GM19463 (cell line): ENCODE data around the gene CRELD2.
"Not testable (repeated sequence)": the region's sequence is repeated elsewhere in the genome, so short reads cannot be mapped to it uniquely, and the experiment has no call there.

Experiments
- ATAC-seq: cut with Tn5 transposase; IDR thresholded peaks from one replicate; pipeline ENCODE4 v1.9.1; 2021; ENCODE audit warnings: mild to moderate bottlenecking, moderate library complexity; ENCODE audit not compliant: unreplicated experiment

Gene CRELD2

DNA sequence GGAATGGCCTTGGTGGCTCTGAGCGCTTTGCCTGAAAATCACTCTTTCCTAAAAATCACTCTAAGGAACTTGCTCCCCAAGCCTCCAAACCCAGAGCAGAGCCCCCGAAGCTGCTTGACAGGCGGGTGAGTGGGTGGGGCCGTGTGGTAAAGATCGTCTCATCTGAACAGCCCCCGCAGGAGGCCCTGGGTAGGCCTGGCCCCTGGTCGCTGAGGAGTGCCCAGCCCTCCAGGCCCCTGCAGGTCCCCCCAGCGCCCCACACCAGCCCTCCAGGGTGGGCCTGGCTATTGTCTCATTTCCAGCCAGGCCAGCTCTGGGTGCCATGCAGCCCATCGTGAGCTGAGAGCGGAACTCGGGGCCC lies 25.0 kb downstream of the CRELD2 start:
- no peak for ATAC-seq

DNA sequence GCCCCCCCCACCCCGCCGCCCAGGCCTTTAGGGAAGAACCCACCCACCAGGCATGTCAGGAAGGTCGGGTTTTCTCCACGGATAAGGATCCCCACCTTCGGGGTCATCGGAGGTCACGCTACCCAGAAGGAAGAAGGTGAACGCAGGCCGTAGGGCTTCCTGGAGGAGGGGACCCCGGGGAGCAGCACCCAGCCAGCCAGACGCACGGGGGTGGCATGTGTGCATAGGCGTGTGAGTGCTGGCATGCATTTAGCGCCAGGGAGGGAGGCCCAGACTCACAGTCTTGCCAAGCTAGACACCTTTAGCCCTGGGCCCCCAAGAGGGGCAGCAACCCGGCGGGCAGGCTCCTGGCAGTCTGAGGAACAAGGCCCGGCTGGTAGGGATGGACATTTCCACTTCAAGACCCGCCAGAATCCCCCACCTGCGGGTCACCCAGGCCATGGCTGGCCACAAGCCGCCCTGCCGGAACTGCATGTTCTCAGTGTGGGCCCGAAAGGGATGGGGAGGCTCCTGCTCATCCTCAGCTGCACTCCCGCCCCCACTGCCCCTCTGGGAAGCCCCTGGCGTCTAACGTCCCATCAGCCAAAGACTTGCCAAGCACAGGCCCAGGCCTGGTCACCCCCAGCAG lies 25.5 kb downstream of the CRELD2 start:
- no peak for ATAC-seq

DNA sequence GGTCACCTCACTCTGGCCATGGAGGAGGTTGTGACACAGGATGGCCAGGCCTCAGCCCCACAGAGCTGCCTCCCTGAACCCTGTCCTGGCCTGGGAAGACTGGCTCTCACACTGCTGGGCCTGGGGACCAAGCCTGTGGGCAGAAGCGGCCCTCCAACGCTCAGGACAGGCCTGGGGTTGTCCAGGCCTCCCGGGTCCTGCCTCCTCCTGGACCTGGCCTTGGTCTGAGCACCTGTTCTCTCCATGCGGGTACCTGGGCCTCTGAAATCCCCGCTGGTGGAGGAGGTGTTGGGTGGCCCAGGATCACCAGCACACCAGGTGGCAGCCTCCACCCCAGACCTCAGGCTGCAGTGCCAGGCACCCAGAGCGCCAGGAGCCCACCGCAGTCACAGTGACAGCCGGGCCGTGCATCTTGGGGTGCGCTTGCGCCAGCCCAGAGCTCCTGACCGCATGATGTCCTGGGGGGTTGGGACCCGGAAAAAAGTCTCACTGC lies 26.0 kb downstream of the CRELD2 start:
- no peak for ATAC-seq

DNA sequence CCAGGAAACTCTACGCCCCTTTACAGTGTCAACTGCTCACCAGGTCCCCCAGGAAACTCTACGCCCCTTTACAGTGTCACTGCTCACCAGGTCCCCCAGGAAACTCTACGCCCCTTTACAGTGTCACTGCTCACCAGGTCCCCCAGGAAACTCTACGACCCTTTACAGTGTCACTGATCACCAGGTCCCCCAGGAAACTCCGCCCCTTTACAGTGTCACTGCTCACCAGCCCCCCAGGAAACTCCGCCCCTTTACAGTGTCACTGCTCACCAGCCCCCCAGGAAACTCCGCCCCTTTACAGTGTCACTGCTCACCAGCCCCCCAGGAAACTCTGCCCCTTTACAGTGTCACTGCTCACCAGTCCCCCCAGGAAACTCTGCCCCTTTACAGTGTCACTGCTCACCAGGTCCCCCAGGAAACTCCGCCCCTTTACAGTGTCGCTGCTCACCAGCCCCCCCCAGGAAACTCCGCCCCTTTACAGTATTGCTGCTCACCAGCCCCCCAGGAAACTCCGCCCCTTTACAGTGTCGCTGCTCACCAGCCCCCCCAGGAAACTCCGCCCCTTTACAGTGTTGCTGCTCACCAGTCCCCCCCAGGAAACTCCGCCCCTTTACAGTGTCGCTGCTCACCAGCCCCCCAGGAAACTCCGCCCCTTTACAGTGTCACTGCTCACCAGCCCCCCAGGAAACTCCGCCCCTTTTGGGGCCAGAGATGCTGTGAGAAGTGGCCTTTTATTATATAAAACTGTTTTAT lies 26.8 kb downstream of the CRELD2 start:
- ATAC-seq, result not testable (repeated sequence)

DNA sequence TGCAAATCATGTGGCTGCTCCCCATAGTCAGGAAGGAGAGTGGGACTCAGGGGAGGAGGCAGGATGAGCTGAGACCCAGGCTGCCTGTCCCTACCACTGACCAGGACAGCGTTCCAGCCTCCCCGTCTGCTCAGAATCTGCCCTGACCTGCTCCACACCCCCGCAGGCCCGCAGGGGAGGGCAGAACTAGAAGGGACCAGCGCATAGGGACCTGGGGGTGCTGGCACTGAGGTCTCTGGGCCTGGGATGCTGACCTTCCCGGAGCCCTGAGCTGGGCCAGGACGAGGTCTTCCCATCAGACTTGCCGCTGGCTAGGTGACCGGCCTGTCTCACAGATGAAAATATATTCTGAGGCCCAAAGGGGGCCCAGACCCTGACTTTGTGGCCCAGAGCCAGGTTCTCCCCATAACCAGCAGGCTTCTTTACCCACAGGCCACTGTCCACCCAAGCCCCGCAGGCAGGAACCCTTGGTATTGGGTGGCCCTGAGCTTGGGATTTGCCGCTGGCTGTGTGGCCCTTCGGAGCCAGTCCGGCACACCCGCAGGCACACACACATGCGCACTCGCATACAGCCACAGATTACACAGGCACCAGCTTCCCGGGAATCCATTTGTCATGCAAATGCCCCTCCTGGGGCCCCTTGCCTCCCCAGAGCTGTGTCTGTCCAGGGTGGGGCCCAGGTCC lies 28.3 kb downstream of the CRELD2 start:
- ATAC-seq, result no peak

DNA sequence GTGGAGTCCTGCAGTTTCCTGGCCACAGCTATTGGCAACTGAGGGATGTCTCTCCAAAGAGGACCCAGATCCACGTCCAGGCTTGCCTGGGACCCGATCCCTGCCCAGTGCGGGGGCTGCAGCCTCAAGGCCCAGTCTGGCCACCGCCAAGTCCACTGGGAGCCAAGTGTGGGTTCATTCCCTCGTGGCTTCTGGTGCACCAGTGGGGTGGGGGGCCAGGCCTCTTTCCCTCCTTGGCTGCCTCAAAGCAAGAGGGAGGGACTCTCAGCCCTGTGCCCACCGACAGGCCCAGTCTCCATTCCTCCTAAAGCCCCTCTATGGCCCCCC lies 28.8 kb downstream of the CRELD2 start:
- no peak for ATAC-seq

DNA sequence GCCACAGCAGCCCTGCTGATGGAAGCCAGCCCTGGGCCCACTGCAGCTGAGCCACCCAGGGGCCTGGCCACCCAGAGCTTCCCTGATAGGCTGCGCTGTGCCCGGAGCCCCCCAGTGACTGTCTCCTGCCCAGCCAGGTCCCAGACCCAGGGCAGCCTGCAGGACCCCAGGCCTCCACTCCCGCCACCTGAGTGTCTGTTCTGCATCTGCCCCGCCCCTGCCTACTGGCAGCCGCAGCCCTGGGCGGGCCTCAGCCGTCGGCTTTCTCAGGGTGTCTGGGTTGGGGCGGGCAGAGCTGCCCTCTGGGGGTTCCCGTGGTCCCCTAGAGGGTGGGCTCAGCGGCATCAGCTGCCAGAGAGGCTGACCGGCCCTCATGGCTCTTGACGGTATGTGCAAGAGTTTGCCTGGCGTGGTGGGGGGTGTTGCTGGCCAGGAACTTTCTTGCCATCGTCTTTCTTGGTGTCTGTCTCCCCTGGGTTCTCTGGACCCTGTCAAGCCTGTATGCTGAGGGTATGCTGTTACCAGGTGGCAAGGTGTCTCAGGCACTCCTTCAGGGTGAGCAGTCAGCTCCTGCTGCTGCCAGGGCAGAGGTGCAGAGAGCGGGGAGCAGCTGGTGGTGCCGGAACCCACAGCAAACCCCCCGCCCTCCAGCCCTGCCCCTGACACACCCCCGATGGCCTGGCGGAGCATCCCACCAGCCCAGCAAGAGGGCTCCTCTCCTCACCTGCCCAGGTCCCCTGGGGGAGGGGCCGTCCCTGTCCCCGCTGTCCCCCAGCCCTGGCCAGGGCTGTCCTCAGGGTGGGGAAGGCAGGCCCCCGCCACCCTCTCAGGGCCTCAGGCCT lies 29.9 kb downstream of the CRELD2 start:
- ATAC-seq, result no peak

DNA sequence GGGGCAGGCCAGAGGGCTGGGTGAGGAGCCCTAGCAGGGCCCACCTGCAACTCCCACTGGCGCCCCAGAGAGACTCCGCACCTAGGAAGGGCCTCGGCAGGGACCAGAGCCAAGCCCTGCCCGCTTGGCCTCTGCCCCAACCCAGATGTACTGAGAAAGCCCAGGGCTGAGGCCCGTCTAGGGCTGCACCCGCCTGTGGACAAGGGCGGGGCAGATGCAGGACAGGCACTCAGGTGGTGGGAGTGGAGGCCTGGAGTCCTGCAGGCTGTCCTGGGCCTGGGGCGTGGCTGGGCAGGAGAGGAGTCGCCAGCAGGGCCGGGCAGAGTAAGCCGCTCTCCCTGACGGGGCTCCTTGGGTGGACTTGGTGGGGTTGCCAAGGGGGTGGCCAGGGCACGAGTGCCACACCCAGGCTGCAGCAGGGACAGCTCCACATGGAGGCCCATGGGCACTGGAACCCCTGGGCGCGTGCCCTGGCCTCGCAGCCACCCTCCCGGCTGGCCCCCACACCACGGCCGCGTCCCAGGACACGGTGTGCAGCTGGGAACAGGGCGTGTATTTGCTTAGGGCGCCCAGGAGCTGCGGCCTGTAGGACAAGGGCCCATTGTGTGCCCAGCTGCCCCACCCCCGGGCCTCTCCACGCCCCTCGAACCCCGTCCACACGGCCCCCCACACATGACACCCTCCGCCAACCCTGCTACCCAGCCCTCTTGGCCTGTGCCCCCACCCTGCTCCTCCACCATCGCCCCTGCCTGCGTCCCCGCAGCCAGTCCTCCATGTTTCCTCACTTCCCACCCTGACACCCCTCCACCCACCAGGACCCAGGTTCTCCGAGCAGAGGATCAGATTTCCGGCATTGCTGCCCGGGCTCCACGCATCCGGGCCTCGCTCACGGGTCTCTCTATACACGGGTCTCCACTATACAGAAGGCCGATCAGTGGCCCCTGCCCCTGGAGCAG lies 30.8 kb downstream of the CRELD2 start:
- no peak for ATAC-seq

DNA sequence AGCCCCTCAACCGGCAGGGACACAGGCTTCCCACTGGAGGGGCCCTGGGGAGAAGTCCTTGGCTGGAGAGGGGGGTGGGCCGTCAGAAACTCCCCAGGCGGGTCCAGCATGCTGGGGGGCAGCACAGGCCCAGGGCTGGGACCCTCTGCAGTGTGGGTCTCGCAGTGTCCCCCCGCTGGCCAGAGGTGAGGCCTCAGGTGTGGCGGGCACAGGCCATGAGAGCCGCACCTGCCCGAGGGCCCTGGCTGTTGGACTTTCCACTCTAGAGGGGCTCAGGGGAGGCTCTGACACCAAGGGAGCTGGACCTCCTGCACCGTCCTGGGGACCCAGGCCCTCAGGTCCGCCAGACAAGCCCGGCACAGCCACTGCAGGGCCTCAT lies 31.5 kb downstream of the CRELD2 start:
- no peak for ATAC-seq

DNA sequence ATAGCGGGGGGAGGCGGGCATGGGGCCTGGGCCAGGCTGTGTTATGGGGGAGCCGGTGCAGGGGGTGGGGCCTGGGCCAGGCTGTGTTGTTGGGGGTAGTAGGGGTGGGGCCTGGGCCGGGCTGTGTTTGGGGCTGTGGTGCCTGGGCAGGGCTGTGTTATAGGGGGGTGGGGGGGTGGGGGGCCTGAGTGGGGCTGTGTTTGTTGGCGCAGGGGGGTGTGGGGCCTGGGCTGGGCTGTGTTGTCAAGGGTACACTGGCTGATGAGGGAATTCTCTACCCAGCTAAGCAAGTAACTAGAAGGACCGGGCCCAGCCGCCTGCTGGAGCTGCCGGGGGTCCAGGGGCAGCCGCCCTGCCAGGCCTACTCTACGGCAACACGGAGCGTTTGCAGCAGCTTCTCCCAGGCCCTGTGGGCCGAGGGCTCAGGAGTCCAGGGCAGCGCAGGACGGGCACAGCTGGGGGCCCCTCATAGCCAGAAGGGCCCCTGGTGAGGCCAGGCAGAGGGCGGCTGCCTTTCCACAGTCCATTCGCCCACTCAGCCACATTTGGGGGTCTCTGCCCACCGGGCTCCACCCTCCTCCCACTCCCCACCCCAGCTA lies 32.1 kb downstream of the CRELD2 start:
- no peak for ATAC-seq

DNA sequence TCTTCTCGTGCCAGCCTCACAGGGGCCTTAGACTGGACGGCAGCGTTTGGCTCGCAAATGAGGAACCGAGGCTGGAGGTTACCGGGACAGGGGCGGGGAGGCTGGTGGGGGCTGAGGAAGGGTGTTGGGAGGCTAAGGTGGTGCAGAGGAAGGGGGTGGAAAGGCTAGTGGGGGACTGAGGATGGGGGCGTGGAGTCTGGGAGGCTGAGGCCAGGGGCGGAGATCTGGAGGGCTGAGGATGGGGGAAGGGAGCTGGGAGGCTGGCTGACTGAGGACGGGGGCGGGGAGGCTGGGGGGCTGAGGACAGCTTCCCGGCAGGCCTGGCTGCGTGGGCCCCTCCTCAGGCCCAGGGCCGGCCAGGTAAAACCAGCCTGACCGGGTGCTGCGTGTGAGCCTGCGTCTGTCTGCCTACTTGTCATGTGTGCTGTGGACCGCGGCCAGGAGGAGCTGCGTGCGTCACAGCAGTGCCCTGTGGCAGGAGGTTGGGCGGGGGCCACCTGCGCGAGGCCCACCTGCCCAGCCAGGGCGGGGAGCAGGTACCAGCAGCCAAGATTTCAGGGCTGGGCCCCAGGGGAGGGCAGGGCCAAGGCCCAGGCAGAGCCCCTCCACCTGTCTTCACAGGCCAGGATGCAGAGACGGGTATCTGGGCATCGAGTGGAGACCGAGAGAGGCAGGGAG lies 32.7 kb downstream of the CRELD2 start:
- peak; percentile 98 for ATAC-seq

DNA sequence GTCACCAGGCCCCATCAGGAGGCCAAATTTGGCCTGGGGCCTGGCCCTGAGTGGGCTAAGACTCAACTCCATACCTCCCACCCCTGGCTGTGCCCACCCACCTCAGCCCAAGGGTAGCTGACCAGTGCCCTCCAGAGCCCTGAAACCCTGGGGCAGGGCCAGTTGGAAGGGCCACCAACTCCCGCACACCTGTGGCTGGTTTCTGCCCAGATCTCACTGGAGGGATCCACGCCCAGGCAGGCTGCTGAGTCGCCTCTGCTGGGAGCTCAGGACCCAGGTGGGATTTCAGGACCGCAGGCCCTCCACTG lies 33.2 kb downstream of the CRELD2 start:
- no peak for ATAC-seq

DNA sequence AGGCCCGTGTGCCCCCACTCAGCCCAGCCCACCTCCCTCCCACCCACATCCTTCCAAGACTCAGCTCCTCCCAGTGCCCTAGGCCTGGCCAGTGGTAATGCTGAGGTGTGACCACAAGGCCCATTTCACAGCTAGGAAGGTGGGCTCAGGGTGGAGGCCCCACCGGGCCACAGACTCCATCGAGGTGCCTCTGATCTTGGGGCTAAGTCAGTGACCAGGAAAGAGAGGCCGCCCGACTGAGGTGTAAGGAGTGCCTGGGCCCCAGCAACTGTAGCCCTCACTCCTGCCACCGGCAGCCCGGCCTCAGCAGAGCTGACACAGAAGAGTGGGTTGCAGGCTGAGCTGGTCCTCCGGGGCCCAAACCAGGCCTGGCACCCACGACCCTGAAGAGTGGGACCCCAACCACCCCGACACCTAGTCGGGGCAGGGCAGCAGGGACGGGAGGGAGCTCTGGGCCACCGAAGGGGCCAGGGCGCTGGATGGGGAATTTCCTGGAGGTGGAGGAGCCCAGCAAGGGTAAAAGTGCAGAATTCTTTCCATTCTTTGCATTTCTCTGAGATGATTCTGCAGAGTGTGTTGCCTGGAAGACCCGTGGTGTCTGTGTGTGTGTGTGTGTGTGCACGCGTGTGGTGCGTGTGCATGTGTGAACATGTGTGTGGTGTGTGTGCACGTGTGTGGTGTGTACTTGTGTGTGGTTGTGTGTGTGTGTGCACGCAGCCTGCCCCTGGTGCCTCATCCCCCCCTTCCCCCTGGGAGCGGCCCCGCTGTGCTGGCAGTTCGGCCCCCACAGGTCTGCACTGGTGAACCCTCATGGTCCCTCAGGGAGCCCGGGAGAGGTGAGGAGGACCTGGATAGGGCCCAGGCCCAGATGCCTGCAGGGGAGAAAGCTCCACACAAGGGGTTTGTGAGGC lies 33.8 kb downstream of the CRELD2 start:
- ATAC-seq, result no peak

DNA sequence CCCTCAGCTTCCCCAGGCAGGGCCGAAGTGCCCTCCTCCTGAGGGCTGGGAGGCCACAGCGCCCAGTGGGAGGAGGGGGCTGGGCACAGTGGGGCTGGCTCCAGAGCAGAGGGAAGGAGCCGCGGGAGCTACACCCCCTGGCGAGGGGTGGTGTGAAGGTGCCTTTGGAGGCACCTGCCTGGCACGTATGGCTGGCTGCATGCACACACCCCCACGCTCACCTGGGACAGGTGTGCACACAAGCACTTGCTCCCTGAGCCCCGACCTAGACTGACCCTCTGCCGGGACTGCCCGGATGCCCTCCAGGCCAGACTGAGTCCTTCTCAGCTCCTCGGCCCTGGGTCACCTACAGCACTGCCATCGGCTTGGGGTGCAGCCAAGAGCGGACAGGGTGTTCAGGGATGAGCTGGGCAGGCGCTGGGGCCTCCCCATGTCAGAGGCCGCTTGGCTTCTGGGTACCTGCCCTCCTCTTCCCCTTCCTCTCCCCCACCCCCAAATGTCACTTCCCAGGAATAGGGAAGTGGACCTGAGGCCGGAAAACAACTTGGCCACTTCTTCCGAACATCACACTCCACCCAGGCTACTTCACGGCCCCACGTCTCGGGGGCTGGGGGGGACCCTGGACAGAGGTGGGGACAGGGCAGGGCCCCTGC lies 34.7 kb downstream of the CRELD2 start:
- no peak for ATAC-seq

DNA sequence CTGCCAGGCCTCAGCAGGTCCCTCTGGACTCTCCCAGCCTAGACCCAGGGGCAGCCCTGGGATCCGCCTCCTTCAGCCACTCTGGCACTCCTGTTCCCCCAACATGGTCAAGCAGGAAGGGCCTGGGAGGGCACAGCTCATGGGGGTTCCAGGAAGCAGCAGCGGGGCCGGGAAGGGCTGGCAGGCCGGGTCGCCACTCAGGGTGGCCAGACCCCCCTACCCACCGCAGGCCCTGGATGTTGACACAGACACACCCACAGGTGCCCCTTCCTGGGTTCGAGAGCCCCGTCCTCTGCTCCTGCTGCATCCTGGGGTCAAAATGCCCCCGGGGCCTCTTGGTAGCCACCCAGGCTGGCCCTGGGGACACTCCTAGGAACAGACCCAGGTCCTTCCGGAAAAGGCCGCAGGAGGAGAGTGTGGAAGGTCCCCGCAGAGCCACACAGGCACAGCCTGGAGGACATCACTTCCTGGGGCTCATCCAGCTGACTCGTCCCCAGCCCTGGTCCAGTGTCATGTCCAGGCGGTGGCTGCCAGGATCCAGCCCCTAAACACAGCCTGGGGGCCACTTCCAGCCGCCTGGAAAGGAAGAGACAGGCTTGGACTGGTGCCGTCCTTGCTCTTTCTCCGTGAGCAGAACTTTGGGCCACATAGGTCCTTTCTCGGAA lies 35.4 kb downstream of the CRELD2 start:
- no peak for ATAC-seq

DNA sequence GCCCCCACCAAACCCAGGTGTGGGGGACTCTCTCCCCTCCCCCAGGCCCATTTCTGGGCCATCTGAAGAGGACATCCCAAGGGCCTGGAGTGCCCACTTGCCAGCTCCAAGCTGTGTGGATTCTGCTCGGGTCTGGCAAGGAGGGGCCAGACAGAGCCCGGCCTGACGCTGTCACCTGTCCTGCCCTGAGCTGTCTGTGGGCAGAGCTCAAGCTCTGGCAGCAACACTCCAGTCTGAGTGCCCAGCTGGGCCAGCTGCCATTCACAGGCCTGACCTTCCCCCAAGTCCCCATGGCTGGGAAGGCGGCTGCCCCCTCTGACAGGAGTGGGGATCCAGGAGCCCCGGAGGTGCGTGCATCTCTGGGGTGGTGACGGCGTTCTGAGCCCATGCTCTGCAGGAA lies 35.9 kb downstream of the CRELD2 start:
- ATAC-seq, result no peak

DNA sequence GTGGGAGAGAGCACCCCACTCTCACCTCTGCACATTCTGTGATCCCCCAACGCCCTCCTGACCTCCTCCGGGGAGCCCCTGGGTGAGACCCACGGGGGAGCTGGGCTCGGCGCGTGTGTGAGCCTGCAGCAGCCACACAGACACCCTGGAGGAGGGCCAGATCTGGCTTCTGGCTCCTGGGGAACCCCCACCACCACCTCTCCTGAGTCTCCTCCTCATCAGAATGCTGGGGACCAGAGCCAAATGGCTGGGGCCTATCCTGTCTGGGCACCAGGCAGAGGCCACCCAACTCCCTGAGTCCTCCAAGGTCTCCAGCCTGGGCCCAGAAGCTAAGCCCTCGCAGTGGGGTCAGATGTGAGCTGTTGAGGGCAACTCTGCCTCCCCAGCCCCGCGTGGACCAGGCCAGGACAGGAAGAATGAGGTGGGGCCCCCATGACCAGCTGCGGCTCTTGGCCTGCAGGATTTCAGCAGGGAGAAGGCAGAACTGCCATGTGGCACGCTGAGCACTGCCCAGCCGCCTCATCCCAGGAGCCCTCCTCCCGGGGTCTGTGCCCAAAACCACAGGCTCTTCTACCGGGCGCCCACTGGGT lies 36.7 kb downstream of the CRELD2 start:
- no peak for ATAC-seq
